SK-N-SH (cell line): ENCODE data around the gene TFPT. TPM values are rescaled to one million over a fixed set of nuclear protein-coding genes. Genes with fewer than 3 reads are reported as not detected.

Experiments used
- CTCF ChIA-PET: fragments of 300-600, 350-600 bp; formaldehyde crosslinking; extraction: SDS; loops from one replicate; lab custom pipeline; 2021; lab: Yijun Ruan, JAX
- POLR2A ChIA-PET: fragments of 350-600 bp; sonication (Branson Sonifier 250); formaldehyde crosslinking; extraction: SDS; loops from one replicate; lab custom pipeline; 2020; ENCODE audit warnings: antibody characterized with exemption, inconsistent platforms; lab: Yijun Ruan, JAX
- DNase-seq: peaks from one replicate; pipeline ENCODE4 v3.0.0; 2012
- H2AFZ ChIP-seq: fragments of 200-600 bp; sonication (generic); 2 replicates; pipeline ENCODE4 v1.8.1; 2016; ENCODE audit warnings: antibody characterized with exemption, mild to moderate bottlenecking, low read depth
- H3F3A ChIP-seq: fragments of 200-600 bp; sonication (generic); replicated peaks from 2 replicates; pipeline ENCODE3; 2016; ENCODE audit warnings: antibody characterized with exemption, mild to moderate bottlenecking; ENCODE audit not compliant: insufficient read depth
- H3K27ac ChIP-seq, 2 experiments: fragments of 200-500 bp in 1 of 2; fragments of 200-600 bp in 1 of 2; sonication (Bioruptor generic) in 1 of 2; sonication (generic), shearing (Covaris generic) in 1 of 2; 2 replicates each; pipeline versions ENCODE4 v1.5.1 to v1.6.1; 2014 to 2016; ENCODE audit warnings: low read depth in 2 of 2, inconsistent platforms in 1 of 2, low read length in 1 of 2, mild to moderate bottlenecking in 1 of 2, mixed read lengths in 1 of 2
- H3K27me3 ChIP-seq: fragments of 200-600 bp; sonication (generic), shearing (Covaris generic); 2 replicates; pipeline ENCODE4 v1.6.1; 2016; ENCODE audit warnings: mixed run types; ENCODE audit not compliant: insufficient read depth
- H3K36me3 ChIP-seq, 2 experiments: fragments of 200-500 bp in 1 of 2; fragments of 200-600 bp in 1 of 2; sonication (Bioruptor generic) in 1 of 2; sonication (generic) in 1 of 2; replicated peaks in 1 of 2; 2 replicates each; pipeline versions ENCODE3 to v1.5.1; 2014 to 2016; ENCODE audit warnings: low read length in 1 of 2, mild to moderate bottlenecking in 1 of 2; ENCODE audit not compliant: insufficient read depth in 2 of 2, control insufficient read depth in 1 of 2
- H3K4me1 ChIP-seq, 2 experiments: fragments of 200-500 bp in 1 of 2; fragments of 200-600 bp in 1 of 2; sonication (Bioruptor generic) in 1 of 2; sonication (generic), shearing (Covaris generic) in 1 of 2; 2 replicates each; pipeline versions ENCODE4 v1.5.1 to v1.6.1; 2014 to 2016; ENCODE audit warnings: low read depth in 1 of 2, low read length in 1 of 2, mixed run types in 1 of 2; ENCODE audit not compliant: insufficient read depth in 2 of 2, control insufficient read depth in 1 of 2
- H3K4me2 ChIP-seq: fragments of 200-600 bp; sonication (generic), shearing (Covaris generic); 2 replicates; pipeline ENCODE4 v1.6.1; 2017; ENCODE audit warnings: mixed run types
- H3K4me3 ChIP-seq, 2 experiments: fragments of 200-500 bp in 1 of 2; fragments of 200-600 bp in 1 of 2; sonication (Bioruptor generic) in 1 of 2; sonication (generic), shearing (Covaris generic) in 1 of 2; 2 replicates each; pipeline versions ENCODE4 v1.5.1 to v1.8.1; 2014 to 2016; ENCODE audit warnings: low read depth in 2 of 2, inconsistent platforms in 1 of 2, low read length in 1 of 2, mild to moderate bottlenecking in 1 of 2, mixed read lengths in 1 of 2, moderate library complexity in 1 of 2
- H3K79me2 ChIP-seq: fragments of 200-600 bp; sonication (generic); 2 replicates; pipeline ENCODE4 v1.8.1; 2017; ENCODE audit warnings: mild to moderate bottlenecking; ENCODE audit not compliant: insufficient read depth
- H3K9ac ChIP-seq: fragments of 200-600 bp; sonication (generic); 2 replicates; pipeline ENCODE4 v1.6.1; 2017; ENCODE audit warnings: mixed run types
- H3K9me2 ChIP-seq: fragments of 200-600 bp; sonication (generic); 2 replicates; pipeline ENCODE4 v1.6.1; 2017; ENCODE audit warnings: mixed run types
- H3K9me3 ChIP-seq: fragments of 200-600 bp; sonication (generic); 2 replicates; pipeline ENCODE4 v1.6.1; 2017; ENCODE audit warnings: mixed run types, mild to moderate bottlenecking, moderate library complexity
- H4K20me1 ChIP-seq: fragments of 200-600 bp; sonication (generic); 2 replicates; pipeline ENCODE4 v1.6.1; 2017; ENCODE audit warnings: mild to moderate bottlenecking, mixed run types; ENCODE audit not compliant: insufficient read depth
- CHD2 ChIP-seq: fragments of 150-350 bp; IDR thresholded peaks from 2 replicates; pipeline ENCODE4 v1.6.1; 2018; ENCODE audit warnings: low read length; ENCODE audit not compliant: partially characterized antibody
- CTCF ChIP-seq: fragments of 200-600 bp; sonication (generic); IDR thresholded peaks from 2 replicates; pipeline ENCODE4 v1.6.1; 2017; ENCODE audit warnings: antibody characterized with exemption, mild to moderate bottlenecking, moderate library complexity
- EP300 ChIP-seq, 2 experiments: IDR thresholded peaks; 2 replicates each; pipeline versions ENCODE4 v1.4.0 to v1.6.1; 2012; ENCODE audit warnings: borderline replicate concordance in 1 of 2, low read depth in 1 of 2, low read length in 1 of 2
- EZH2phosphoT487 ChIP-seq: fragments of 200-600 bp; sonication (generic); IDR thresholded peaks from 2 replicates; pipeline ENCODE4 v1.6.1; 2017; ENCODE audit warnings: low read depth, mixed run types, mild to moderate bottlenecking, antibody characterized with exemption, moderate library complexity, borderline replicate concordance
- FOSL2 ChIP-seq: IDR thresholded peaks from 2 replicates; pipeline ENCODE4 v1.4.0; 2012; ENCODE audit warnings: low read depth, mild to moderate bottlenecking, moderate library complexity, borderline replicate concordance
- FOXJ3 ChIP-seq: sonication (generic); formaldehyde crosslinking; IDR thresholded peaks from 2 replicates; pipeline ENCODE4 v1.5.1; 2020; ENCODE audit warnings: mild to moderate bottlenecking, missing genetic modification reagents
- MAX ChIP-seq: IDR thresholded peaks from 2 replicates; pipeline ENCODE4 v1.4.0; 2012; ENCODE audit warnings: low read depth
- MEF2A ChIP-seq: IDR thresholded peaks from 2 replicates; pipeline ENCODE4 v1.4.0; 2012; ENCODE audit warnings: low read depth, borderline replicate concordance
- MXI1 ChIP-seq: IDR thresholded peaks from 2 replicates; pipeline ENCODE4 v1.6.1; 2012; ENCODE audit warnings: mild to moderate bottlenecking, low read depth, low read length, improper control_type of control experiment
- NFIC ChIP-seq: IDR thresholded peaks from 2 replicates; pipeline ENCODE4 v1.4.0; 2012; ENCODE audit warnings: borderline replicate concordance
- POLR2AphosphoS5 ChIP-seq: IDR thresholded peaks from 2 replicates; pipeline ENCODE4 v1.6.1; 2012; ENCODE audit warnings: low read depth, low read length
- RXRA ChIP-seq: IDR thresholded peaks from 2 replicates; pipeline ENCODE4 v1.4.0; 2012; ENCODE audit warnings: low read depth, mild to moderate bottlenecking, borderline replicate concordance
- SMC3 ChIP-seq: IDR thresholded peaks from 2 replicates; pipeline ENCODE4 v1.6.1; 2012; ENCODE audit warnings: low read depth, low read length, improper control_type of control experiment
- TAF1 ChIP-seq: IDR thresholded peaks from 2 replicates; pipeline ENCODE4 v1.6.1; 2012; ENCODE audit warnings: low read depth, mild to moderate bottlenecking, low read length, moderate library complexity, borderline replicate concordance
- USF2 ChIP-seq: fragments of 150-350 bp; IDR thresholded peaks from 2 replicates; pipeline ENCODE4 v1.6.1; 2017; ENCODE audit warnings: antibody characterized with exemption, low read length, low read depth, borderline replicate concordance
- ZBTB33 ChIP-seq: IDR thresholded peaks from 2 replicates; pipeline ENCODE4 v1.4.0; 2012; ENCODE audit warnings: low read depth, borderline replicate concordance
- WGBS: methylation state at CpG from one replicate; pipeline ENCODE4 v1.1.6; 2017; ENCODE audit warnings: low lambda C conversion rate; 5-methylcytosine and 5-hydroxymethylcytosine counted together
- polyA plus RNA-seq, 3 experiments: library from polyadenylated mRNA; depleted of rRNA; stranded (reverse); fragments of >200 nt; gene quantifications; 2 replicates each; pipeline ENCODE4 v1.2.3, GENCODE V29; 2012

Gene TFPT
- polyA plus RNA-seq, 1 of the 3 experiments (the other 2 are of a cell fraction), result 49.7 TPM

- H3K9ac ChIP-seq, result no peak overlapping the region
- no peaks in the 10 kb centered on the region for H4K20me1 ChIP-seq
- H3F3A ChIP-seq, result no peaks in the 10 kb centered on the region
- H3K4me2 ChIP-seq, result no peak overlapping the region
- H2AFZ ChIP-seq, result no peak overlapping the region
- no peak for TF ChIP-seq EP300 (IDR thresholded peaks at IDR 0.05; ENCODE audit: borderline replicate concordance in 1 of 2, low read depth in 1 of 2, low read length in 1 of 2)
- TF ChIP-seq TAF1, result no peak
- TF ChIP-seq FOXJ3 (CRISPR knock-in tag), result no peak
- TF ChIP-seq EZH2phosphoT487, result no peak
- no peak for TF ChIP-seq CTCF
- no peak for TF ChIP-seq NFIC
- TF ChIP-seq MXI1, result no peak
- no peak for TF ChIP-seq SMC3
- TF ChIP-seq ZBTB33, result no peak
- TF ChIP-seq RXRA, result no peak
- TF ChIP-seq FOSL2, result no peak
- H3K27ac ChIP-seq, result no peak overlapping the region
- 90% methylated on average over 14 of the region's 19 CpGs for WGBS
- ChIA-PET POLR2A (interaction anchor here (0.7 kb wide), 1 partner anchor 9 kb away, joined by 3 read pairs; the partner anchor contains the start of genes PRPF31 and TFPT), CTCF (no interaction called here)
- no peaks in the 10 kb centered on the region for H3K9me2 ChIP-seq
- H3K4me1 ChIP-seq, result no peaks in the 10 kb centered on the region
- no peaks in the 10 kb centered on the region for H3K9me3 ChIP-seq
- no peaks in the 10 kb centered on the region for H3K27me3 ChIP-seq
- H3K4me3 ChIP-seq, result no peak overlapping the region
- H3K36me3 ChIP-seq, result peaks cover 11 to 74% of the 10 kb centered on the region in 2 experiments
- H3K79me2 ChIP-seq, result no peaks in the 10 kb centered on the region
- no peak for DNase-seq
Observed at GRCh38 chr19:54124393-54124792, 8.9 kb upstream of the TFPT start.

- POLR2A ChIA-PET, result no interaction called here
- Histone ChIP-seq H2AFZ (no peak overlapping the region), H3K4me3 (no peak overlapping the region), H3F3A (no peaks in the 10 kb centered on the region), H3K4me1 (no peaks in the 10 kb centered on the region), H3K36me3 (peaks cover 12 to 69% of the 10 kb centered on the region in 2 experiments), H4K20me1 (no peaks in the 10 kb centered on the region), H3K4me2 (no peak overlapping the region), H3K27ac (no peak overlapping the region), H3K27me3 (no peaks in the 10 kb centered on the region), H3K9me3 (no peaks in the 10 kb centered on the region), H3K79me2 (no peaks in the 10 kb centered on the region), H3K9ac (no peak overlapping the region), H3K9me2 (no peaks in the 10 kb centered on the region)
- no peak for TF ChIP-seq CHD2
- TF ChIP-seq TAF1, result no peak
- TF ChIP-seq MXI1, result no peak
- no peak for TF ChIP-seq MEF2A
- no peak for TF ChIP-seq FOSL2
- no peak for TF ChIP-seq POLR2AphosphoS5
- TF ChIP-seq MAX, result no peak
- no peak for TF ChIP-seq RXRA
- TF ChIP-seq USF2, result no peak
- CTCF ChIA-PET, result interaction anchor here (1.2 kb wide), 1 partner anchor 330 kb away, joined by 3 read pairs; no protein-coding TSS in a partner anchor
- no peak for DNase-seq
- 98% methylated on average over 12 of the region's 17 CpGs for WGBS
Observed at GRCh38 chr19:54123682-54124081, 8.2 kb upstream of the TFPT start.
